GM21390 (cell line): Measurements from ENCODE around the gene KCNJ6.

ENCODE experiments used
- ATAC-seq: cut with Tn5 transposase; IDR thresholded peaks from one replicate; pipeline ENCODE4 v1.9.1; 2021; ENCODE audit not compliant: unreplicated experiment

Gene KCNJ6

DNA sequence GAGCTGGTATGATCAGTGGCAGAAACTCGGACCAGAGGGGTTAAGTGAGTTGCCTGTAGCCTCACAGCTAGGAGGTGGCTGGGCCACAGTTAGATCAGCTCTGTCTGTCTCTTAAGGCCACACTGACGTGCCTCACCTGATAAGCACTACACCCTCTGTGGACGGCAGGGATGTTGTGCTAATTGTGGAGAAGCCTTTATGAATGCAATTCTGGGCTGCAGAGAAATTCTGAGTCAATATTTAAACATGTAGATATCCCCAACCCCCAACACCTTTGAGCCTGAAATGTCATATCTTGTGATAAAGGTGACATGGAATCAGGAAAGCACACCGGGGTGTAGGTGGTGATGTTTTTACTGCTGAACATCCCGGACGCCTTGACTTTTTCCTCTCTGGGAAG, 88.3 kb downstream of the KCNJ6 start:
- no peak for ATAC-seq

DNA sequence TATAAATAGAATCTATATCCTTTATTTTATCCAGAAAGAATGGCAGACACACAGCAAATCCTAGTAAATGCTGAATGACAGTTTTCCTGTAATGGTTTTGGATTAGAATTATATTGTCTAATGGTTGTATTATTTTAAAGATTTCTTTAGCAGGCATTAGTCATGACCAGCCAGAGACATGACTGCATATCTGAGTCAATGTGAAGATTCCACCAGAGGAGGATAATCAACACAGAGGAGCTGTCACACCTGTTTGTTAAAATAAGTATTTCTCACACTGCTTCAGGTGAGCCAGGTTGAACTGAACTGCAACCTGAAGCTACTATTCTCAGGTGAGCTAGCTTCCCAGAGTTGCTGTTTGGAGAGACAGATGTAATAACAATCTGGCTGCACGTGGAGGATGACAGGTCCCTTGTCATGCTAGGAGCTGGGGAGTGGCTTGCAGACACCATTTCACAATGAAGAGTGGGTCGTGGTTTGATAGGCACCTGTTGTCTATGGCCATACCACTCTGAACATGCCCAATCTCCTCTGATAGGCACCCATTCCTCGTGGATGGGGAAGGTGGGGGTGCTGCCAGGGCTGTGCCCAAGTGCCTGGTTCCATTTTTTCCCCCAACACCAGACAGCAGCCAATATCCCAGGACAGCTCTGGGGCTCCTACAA, 94.3 kb downstream of the KCNJ6 start:
- ATAC-seq = no peak

DNA sequence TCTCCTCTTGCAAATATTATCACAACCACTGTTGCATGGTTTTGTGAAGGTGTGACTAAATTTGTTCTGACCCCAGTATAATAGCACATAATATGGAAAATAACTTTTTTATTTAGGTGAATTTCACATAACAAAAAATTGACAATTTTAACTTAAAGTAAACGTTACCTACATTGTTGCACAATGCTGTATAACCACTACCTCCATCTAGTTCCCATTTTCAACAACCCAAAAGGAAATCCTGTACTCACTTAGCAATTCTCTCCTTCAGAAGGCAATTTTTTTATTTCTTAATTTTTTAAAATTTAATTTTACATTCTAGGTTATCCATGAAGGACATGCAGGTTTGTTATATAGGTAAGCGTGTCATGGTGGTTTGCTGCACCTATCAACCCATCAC, 95.2 kb downstream of the KCNJ6 start:
- ATAC-seq = no peak

DNA sequence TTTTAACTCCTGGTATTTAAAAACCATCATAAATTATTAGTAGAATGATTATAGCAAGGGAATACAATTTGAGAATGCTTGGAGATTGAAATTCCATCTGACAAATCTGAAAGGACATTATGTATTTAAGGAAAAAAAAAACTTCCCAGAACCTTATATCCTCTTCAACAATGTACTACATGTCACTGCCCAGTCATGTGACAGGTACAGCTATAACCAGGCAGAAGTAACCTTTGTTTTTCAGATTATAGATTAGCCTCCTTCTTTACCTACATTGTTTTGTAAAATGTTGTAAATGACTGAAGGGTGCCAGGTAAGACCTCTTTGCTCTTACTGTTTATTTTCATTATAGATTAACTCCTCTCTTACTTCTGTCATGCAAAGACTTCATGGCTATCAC, 96.9 kb downstream of the KCNJ6 start:
- ATAC-seq = no peak

DNA sequence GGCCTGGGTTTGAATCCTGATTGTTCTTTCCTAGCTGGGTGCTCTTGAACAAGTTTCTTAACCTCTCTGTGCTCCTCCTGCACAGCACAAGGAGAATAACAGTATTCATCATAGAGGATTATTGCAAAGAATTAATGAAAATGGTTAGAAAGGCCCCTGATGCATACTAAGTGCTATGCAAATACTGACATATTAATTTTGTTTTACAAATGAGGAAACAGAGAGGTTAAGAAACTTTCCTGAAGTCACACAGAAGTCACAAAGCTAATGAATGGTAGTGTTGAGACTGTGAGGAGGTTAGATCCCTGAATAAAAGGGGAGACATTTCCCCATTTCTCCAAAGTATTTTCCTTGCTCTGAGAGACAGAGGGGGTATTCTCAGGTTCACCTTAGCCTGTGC, 99.0 kb downstream of the KCNJ6 start:
- ATAC-seq = no peak

- ATAC-seq = no peak
Observed at GRCh38 chr21:37815893-37816292, 100.4 kb downstream of the KCNJ6 start.

- no peak for ATAC-seq
Observed at GRCh38 chr21:37811711-37812110, 104.5 kb downstream of the KCNJ6 start.

DNA sequence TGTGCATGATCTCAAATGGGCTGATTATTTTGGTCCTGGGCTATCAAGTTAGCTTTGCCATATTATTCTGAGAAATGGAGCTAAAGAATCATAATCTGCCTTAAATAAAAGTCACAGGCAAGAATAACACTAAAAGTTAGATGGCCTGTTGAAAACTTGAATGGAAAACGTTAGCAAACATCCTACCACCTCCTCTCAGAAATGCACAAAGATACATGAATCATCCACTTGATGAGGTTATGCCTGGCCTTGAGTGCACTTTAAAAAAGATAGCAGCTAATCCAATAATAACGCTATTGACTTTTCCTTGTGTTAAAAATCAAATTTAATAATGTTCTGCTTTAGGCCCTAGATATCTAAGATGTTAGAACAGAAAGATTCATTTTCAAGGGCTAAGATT, 108.0 kb downstream of the KCNJ6 start:
- no peak for ATAC-seq

- ATAC-seq = no peak
Observed at GRCh38 chr21:37805266-37805665, 111.0 kb downstream of the KCNJ6 start.

GRCh38 chr21:37804001-37804400, 112.3 kb downstream of the KCNJ6 start:
- ATAC-seq = no peak

GRCh38 chr21:37803101-37803651, 113.1 kb downstream of the KCNJ6 start:
- ATAC-seq = no peak

GRCh38 chr21:37800456-37801061, 115.7 kb downstream of the KCNJ6 start:
- ATAC-seq = no peak

GRCh38 chr21:37800057-37800455, 116.2 kb downstream of the KCNJ6 start:
- no peak for ATAC-seq

DNA sequence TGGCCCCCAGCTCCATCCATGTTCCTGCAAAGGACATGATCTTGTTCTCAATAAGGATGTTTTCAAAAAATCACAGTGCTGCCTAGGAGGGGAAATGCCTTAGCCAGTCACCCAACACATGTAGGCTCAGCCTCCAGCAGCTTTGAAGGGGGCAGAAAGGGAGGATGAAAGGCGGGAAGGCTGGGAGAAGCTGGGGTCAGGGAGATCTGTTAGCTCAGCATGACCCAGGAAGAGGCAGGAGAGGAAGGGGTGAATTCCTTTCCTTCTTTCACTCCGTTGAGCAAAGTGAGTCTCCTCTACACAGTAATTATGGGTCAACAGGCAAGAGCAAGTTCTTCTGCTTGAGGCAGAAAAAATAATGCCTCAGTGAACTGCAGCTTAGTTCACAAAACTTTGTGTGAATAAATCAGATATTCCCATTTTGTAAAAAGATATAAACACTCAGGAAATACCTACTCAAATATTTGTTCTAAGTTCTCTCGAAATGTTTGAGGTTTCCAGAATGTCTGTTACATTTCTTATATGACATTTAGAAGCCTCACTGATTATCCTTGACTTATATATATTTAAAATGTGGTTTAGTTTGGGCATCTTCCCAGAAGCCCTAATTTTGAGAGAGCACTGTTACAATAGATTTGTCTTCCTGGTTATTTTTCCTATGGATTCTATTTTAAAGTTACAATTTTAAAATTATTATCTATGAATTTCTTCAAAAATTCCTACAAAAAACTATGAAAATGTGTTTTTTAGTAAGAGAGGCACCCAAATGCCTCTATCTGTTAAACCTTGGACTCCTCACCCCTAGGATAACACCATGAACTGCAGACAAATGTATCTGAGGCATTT, 116.8 kb downstream of the KCNJ6 start:
- ATAC-seq = no peak

- ATAC-seq = no peak
Observed at GRCh38 chr21:37797403-37797802, 118.9 kb downstream of the KCNJ6 start.

DNA sequence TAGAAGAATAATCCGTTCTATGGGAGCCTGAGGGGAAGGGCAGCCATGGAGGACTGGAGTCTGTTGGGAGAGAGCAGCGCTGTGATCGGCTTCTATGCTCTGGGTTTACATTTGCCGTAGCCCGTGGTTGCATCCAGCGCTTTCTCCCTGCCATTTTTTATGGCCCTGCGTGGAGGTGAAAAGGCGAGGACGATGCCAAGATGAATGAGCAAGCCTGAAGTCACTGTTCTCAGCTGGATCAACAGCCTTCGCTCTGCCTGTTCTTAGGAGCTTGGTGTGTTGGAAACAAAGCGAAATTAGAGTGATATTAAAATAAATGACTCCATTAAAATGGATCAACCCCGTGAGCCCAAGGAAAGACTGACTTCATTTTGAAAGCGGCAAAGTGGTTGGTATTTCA, 120.2 kb downstream of the KCNJ6 start:
- no peak for ATAC-seq

DNA sequence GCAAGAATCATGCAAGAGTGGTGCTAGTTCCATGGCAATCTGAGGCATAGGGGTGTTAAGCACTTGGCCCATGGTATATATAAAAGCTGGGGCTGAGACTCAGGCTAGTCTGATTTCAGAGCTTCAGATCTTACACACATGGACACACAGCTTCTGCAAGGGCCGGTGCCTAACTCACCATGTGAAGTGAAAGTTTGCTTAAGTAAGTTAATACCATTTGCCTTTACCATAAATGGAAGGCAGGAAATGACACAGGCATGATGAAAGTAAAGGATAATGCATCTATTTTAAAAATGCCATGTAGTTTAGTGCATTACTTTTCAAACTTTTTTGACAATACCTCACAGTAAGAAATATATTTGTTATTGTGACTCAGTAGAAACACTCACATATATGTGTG, 122.6 kb downstream of the KCNJ6 start:
- no peak for ATAC-seq

DNA sequence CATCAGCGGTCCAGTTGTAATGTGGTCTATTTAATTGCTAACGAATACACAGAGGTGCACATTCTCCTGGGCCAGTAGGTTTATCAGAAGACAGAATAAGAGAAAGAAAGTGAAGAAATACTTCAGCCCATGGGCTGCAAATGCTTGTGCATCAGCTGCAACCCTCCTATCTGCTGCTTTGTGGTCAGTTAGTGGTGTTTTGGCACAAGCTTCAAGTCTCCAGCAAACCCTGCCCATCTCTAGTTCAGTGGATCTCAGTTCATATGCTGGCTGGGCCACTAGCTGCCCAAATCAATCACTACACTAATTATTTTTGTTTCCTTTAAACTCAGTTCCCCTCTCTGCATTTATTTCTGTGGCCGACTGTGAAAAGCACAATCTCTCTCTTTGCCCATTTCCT, 124.2 kb downstream of the KCNJ6 start:
- no peak for ATAC-seq

GRCh38 chr21:37790905-37791304, 125.4 kb downstream of the KCNJ6 start:
- ATAC-seq = no peak

GRCh38 chr21:37788503-37788902, 127.8 kb downstream of the KCNJ6 start:
- no peak for ATAC-seq

- ATAC-seq = no peak
Observed at GRCh38 chr21:37787456-37787855, 128.8 kb downstream of the KCNJ6 start.
